HG03432 (cell line): ENCODE data around the gene SORCS2.

Experiments used
- ATAC-seq: cut with Tn5 transposase; IDR thresholded peaks from one replicate; pipeline ENCODE4 v1.9.1; 2021; ENCODE audit warnings: mild to moderate bottlenecking, moderate library complexity; ENCODE audit not compliant: unreplicated experiment

Gene SORCS2

GRCh38 chr4:7620086-7620813 is 427.9 kb downstream of the SORCS2 start:
- ATAC-seq: no peak

GRCh38 chr4:7620814-7621176 is 428.5 kb downstream of the SORCS2 start:
- no peak for ATAC-seq

- no peak for ATAC-seq
Observed at GRCh38 chr4:7621252-7622035, 429.1 kb downstream of the SORCS2 start.

- no peak for ATAC-seq
Observed at GRCh38 chr4:7622371-7622770, 430.0 kb downstream of the SORCS2 start.

GRCh38 chr4:7623468-7623867 is 431.1 kb downstream of the SORCS2 start:
- ATAC-seq: no peak

GRCh38 chr4:7624396-7624980 is 432.1 kb downstream of the SORCS2 start:
- no peak for ATAC-seq

- ATAC-seq: no peak
Observed at GRCh38 chr4:7625071-7625470, 432.7 kb downstream of the SORCS2 start.

- no peak for ATAC-seq
Observed at GRCh38 chr4:7626531-7626930, 434.2 kb downstream of the SORCS2 start.

GRCh38 chr4:7627251-7628250 is 435.2 kb downstream of the SORCS2 start:
- no peak for ATAC-seq

- ATAC-seq: no peak
Observed at GRCh38 chr4:7628432-7628831, 436.1 kb downstream of the SORCS2 start.

GRCh38 chr4:7629501-7630254 is 437.3 kb downstream of the SORCS2 start:
- no peak for ATAC-seq

- ATAC-seq: no peak
Observed at GRCh38 chr4:7630568-7631287, 438.4 kb downstream of the SORCS2 start.

- ATAC-seq: no peak
Observed at GRCh38 chr4:7631288-7632014, 439.1 kb downstream of the SORCS2 start.

GRCh38 chr4:7632341-7632740 is 440.0 kb downstream of the SORCS2 start:
- no peak for ATAC-seq

GRCh38 chr4:7632971-7633370 is 440.6 kb downstream of the SORCS2 start:
- no peak for ATAC-seq

- no peak for ATAC-seq
Observed at GRCh38 chr4:7634661-7635251, 442.4 kb downstream of the SORCS2 start.

- no peak for ATAC-seq
Observed at GRCh38 chr4:7635445-7636239, 443.3 kb downstream of the SORCS2 start.

- no peak for ATAC-seq
Observed at GRCh38 chr4:7636240-7636508, 443.8 kb downstream of the SORCS2 start.
